ENCODE data around the gene BUD31.
A peak's percentile ranks its signal among the peaks of the same experiment; 100 is the strongest.
"Not testable (repeated sequence)": the region's sequence is repeated elsewhere in the genome, so short reads cannot be mapped to it uniquely, and the experiment has no call there.

Gene BUD31

GRCh38 chr7:99374111-99375064, 34.4 kb upstream of the BUD31 start, which contains the start of gene ARPC1B:
ARPC1B (plus strand) TSS chr7:99374730; CDS start chr7:99385715, 10,985 bp downstream.
- H3K4me3 ChIP-seq (ENCODE audit: low read length), result peak within 1 kb of the TSS; percentile 67
- no peak for TF ChIP-seq CTCF (conservative IDR thresholded peaks at IDR 0.05; ENCODE audit: low read length)
- peak; percentile 70 for DNase-seq (ENCODE audit: low read depth)

GRCh38 chr7:99375070-99375807, 33.5 kb upstream of the BUD31 start:
- H3K4me3 ChIP-seq (ENCODE audit: low read length), result peak overlapping the region; percentile 67
- DNase-seq (ENCODE audit: low read depth), result peak; percentile 66
- no peak for TF ChIP-seq CTCF (conservative IDR thresholded peaks at IDR 0.05; ENCODE audit: low read length)

GRCh38 chr7:99379043-99379577, 29.7 kb upstream of the BUD31 start:
- peak; percentile 96 for DNase-seq (ENCODE audit: low read depth)
- TF ChIP-seq CTCF (conservative IDR thresholded peaks at IDR 0.05; ENCODE audit: low read length), result peak; percentile 28; the same call in 1 of the 2 replicates
- peak overlapping the region; percentile 36 for H3K4me3 ChIP-seq (ENCODE audit: low read length)

- peak overlapping the region; percentile 36 for H3K4me3 ChIP-seq (ENCODE audit: low read length)
- DNase-seq (ENCODE audit: low read depth), result not testable (repeated sequence)
Measured at GRCh38 chr7:99379693-99380031, 29.1 kb upstream of the BUD31 start.

GRCh38 chr7:99380032-99380822, 28.5 kb upstream of the BUD31 start:
- peak; percentile 37 for DNase-seq (ENCODE audit: low read depth)
- H3K4me3 ChIP-seq (ENCODE audit: low read length), result peak overlapping the region; percentile 36
- no peak for TF ChIP-seq CTCF (conservative IDR thresholded peaks at IDR 0.05; ENCODE audit: low read length)

GRCh38 chr7:99380823-99381663, 27.7 kb upstream of the BUD31 start:
- no peak for DNase-seq (ENCODE audit: low read depth)
- TF ChIP-seq CTCF (conservative IDR thresholded peaks at IDR 0.05; ENCODE audit: low read length), result no peak
- no peak overlapping the region for H3K4me3 ChIP-seq (ENCODE audit: low read length)
